ENCODE results near the gene TBCCD1.
"Not testable (repeated sequence)": the region's sequence is repeated elsewhere in the genome, so short reads cannot be mapped to it uniquely, and the experiment has no call there.

TBCCD1 gene

GRCh38 chr3:186596568-186597287 lies 29.6 kb upstream of the TBCCD1 start:
- DNase-seq = peak; percentile 80

GRCh38 chr3:186594591-186595113 lies 27.5 kb upstream of the TBCCD1 start:
- no peak for DNase-seq

GRCh38 chr3:186593862-186594261 lies 26.7 kb upstream of the TBCCD1 start:
- no peak for DNase-seq

GRCh38 chr3:186592682-186593081 lies 25.5 kb upstream of the TBCCD1 start:
- DNase-seq = no peak

GRCh38 chr3:186590580-186591295 lies 23.6 kb upstream of the TBCCD1 start:
- peak; percentile 76 for DNase-seq

- peak; percentile 90 for DNase-seq
Measured at GRCh38 chr3:186589856-186590579, 22.9 kb upstream of the TBCCD1 start.

GRCh38 chr3:186589121-186589520 lies 22.0 kb upstream of the TBCCD1 start:
- peak; percentile 25 for DNase-seq

- DNase-seq = peak; percentile 45
Measured at GRCh38 chr3:186588632-186589031, 21.5 kb upstream of the TBCCD1 start.

- DNase-seq = no peak
Measured at GRCh38 chr3:186587183-186587582, 20.0 kb upstream of the TBCCD1 start.

- not testable (repeated sequence) for DNase-seq
Measured at GRCh38 chr3:186586245-186586644, 19.1 kb upstream of the TBCCD1 start.

- no peak for DNase-seq
Measured at GRCh38 chr3:186583831-186584230, 16.7 kb upstream of the TBCCD1 start.

GRCh38 chr3:186582541-186582940 lies 15.4 kb upstream of the TBCCD1 start:
- no peak for DNase-seq

- no peak for DNase-seq
Measured at GRCh38 chr3:186580785-186581184, 13.6 kb upstream of the TBCCD1 start.

GRCh38 chr3:186577521-186577920 lies 10.4 kb upstream of the TBCCD1 start:
- no peak for DNase-seq

GRCh38 chr3:186571644-186572013 lies 4.5 kb upstream of the TBCCD1 start:
- no peak for DNase-seq

- DNase-seq = no peak
Measured at GRCh38 chr3:186570941-186571643, 4.0 kb upstream of the TBCCD1 start.

GRCh38 chr3:186570096-186570940 lies 3.2 kb upstream of the TBCCD1 start, which contains the start of gene DNAJB11:
DNAJB11 (plus strand) TSS chr3:186570720; CDS start chr3:186570898, 178 bp downstream.
- peak; percentile 100 for DNase-seq

- DNase-seq = no peak
Measured at GRCh38 chr3:186569779-186570095, 2.6 kb upstream of the TBCCD1 start.

GRCh38 chr3:186569361-186569760 lies 2.2 kb upstream of the TBCCD1 start:
- not testable (repeated sequence) for DNase-seq

GRCh38 chr3:186566772-186567071 lies 417 bp downstream of the TBCCD1 start:
- no peak for DNase-seq

GRCh38 chr3:186564586-186564985 lies 2.6 kb downstream of the TBCCD1 start:
- no peak for DNase-seq

GRCh38 chr3:186552408-186553031 lies 14.6 kb downstream of the TBCCD1 start:
- DNase-seq = no peak

Measured in NCI-H226 (cell line).